Chondrocyte (in vitro differentiated cells): ENCODE measurements around the gene MPC1. TPM values are rescaled to one million over a fixed set of nuclear protein-coding genes. Genes with fewer than 3 reads are reported as not detected.
A peak's percentile ranks its signal among the peaks of the same experiment; 100 is the strongest.
"Not testable (repeated sequence)": the region's sequence is repeated elsewhere in the genome, so short reads cannot be mapped to it uniquely, and the experiment has no call there.

Source experiments
- DNase-seq: peaks from one replicate; pipeline ENCODE4 v3.0.0; 2021; ENCODE audit warnings: mixed read lengths, low spot score
- H3K27ac Mint-ChIP-seq: one replicate; pipeline ENCODE4 v1.8.0; 2021; ENCODE audit warnings: mild to moderate bottlenecking, moderate library complexity, mixed read lengths; ENCODE audit not compliant: unreplicated experiment
- H3K27me3 Mint-ChIP-seq: 2 replicates; pipeline ENCODE4 v1.8.0; 2021; ENCODE audit warnings: low read depth, mixed read lengths
- H3K36me3 Mint-ChIP-seq: 2 replicates; pipeline ENCODE4 v1.8.0; 2021; ENCODE audit warnings: low read depth, mixed read lengths
- H3K4me1 Mint-ChIP-seq: 2 replicates; pipeline ENCODE4 v1.8.0; 2021; ENCODE audit warnings: low read depth, mild to moderate bottlenecking, mixed read lengths
- H3K4me3 Mint-ChIP-seq: one replicate; pipeline ENCODE4 v1.8.0; 2021; ENCODE audit warnings: mild to moderate bottlenecking, moderate library complexity, mixed read lengths; ENCODE audit not compliant: unreplicated experiment
- H3K9me3 Mint-ChIP-seq: 2 replicates; pipeline ENCODE4 v1.8.0; 2021; ENCODE audit warnings: low read depth, mixed read lengths
- CTCF ChIP-seq: fragments of 200-600 bp; sonication (generic); IDR thresholded peaks from 2 replicates; pipeline ENCODE4 v1.5.0; 2021; ENCODE audit warnings: antibody characterized with exemption, mild to moderate bottlenecking, moderate library complexity
- total RNA-seq: library from RNA; stranded (reverse); gene quantifications from 3 replicates; pipeline ENCODE4 v1.2.1, GENCODE V29; 2021

The MPC1 gene
- total RNA-seq, 1 donor from 2014 or later: 30.1 TPM

GRCh38 chr6:166406197-166406596, 23.5 kb upstream of the MPC1 start:
- H3K27me3 Mint-ChIP-seq: no peaks in the 10 kb centered on the region

GRCh38 chr6:166405386-166405785, 22.6 kb upstream of the MPC1 start:
- no peak for TF ChIP-seq CTCF
- Mint-ChIP-seq H3K27ac (no peak overlapping the region), H3K36me3 (peaks cover 16% of the 10 kb centered on the region), H3K4me3 (no peak overlapping the region), H3K27me3 (no peaks in the 10 kb centered on the region), H3K9me3 (no peaks in the 10 kb centered on the region), H3K4me1 (peaks cover 8% of the 10 kb centered on the region)
- no peak for DNase-seq

More at GRCh38 chr6:166406197-166406596, 23.5 kb upstream of the MPC1 start:
- TF ChIP-seq CTCF: no peak
- DNase-seq: no peak
- H3K36me3 Mint-ChIP-seq: peaks cover 18% of the 10 kb centered on the region
- H3K9me3 Mint-ChIP-seq: no peaks in the 10 kb centered on the region
- H3K27ac Mint-ChIP-seq: no peak overlapping the region
- H3K4me1 Mint-ChIP-seq: peaks cover 8% of the 10 kb centered on the region
- H3K4me3 Mint-ChIP-seq: no peak overlapping the region

GRCh38 chr6:166402582-166403277, 20.0 kb upstream of the MPC1 start:
- Mint-ChIP-seq H3K4me1 (peaks cover 8% of the 10 kb centered on the region), H3K4me3 (no peak overlapping the region), H3K27me3 (peaks cover 6% of the 10 kb centered on the region), H3K9me3 (no peaks in the 10 kb centered on the region), H3K27ac (peak overlapping the region; percentile 69), H3K36me3 (no peaks in the 10 kb centered on the region)
- TF ChIP-seq CTCF: no peak
- DNase-seq: no peak

GRCh38 chr6:166400649-166401250, 18.0 kb upstream of the MPC1 start:
- H3K36me3 Mint-ChIP-seq, H3K4me3 Mint-ChIP-seq, DNase-seq, H3K9me3 Mint-ChIP-seq, H3K27me3 Mint-ChIP-seq, H3K27ac Mint-ChIP-seq, H3K4me1 Mint-ChIP-seq: not testable (repeated sequence)
- TF ChIP-seq CTCF: peak; percentile 91

GRCh38 chr6:166400181-166400580, 17.4 kb upstream of the MPC1 start:
- peaks cover 15% of the 10 kb centered on the region for H3K27me3 Mint-ChIP-seq
- no peak for DNase-seq
- peaks cover 8% of the 10 kb centered on the region for H3K4me1 Mint-ChIP-seq
- no peaks in the 10 kb centered on the region for H3K9me3 Mint-ChIP-seq
- TF ChIP-seq CTCF: no peak
- no peak overlapping the region for H3K27ac Mint-ChIP-seq
- no peak overlapping the region for H3K4me3 Mint-ChIP-seq
- H3K36me3 Mint-ChIP-seq: no peaks in the 10 kb centered on the region
